HG03095 (cell line): ENCODE measurements around the gene TPSAB1.
"Not testable (repeated sequence)": the region's sequence is repeated elsewhere in the genome, so short reads cannot be mapped to it uniquely, and the experiment has no call there.

Experiments used
- ATAC-seq: cut with Tn5 transposase; IDR thresholded peaks from one replicate; pipeline ENCODE4 v1.9.1; 2021; ENCODE audit warnings: moderate library complexity; ENCODE audit not compliant: unreplicated experiment

The TPSAB1 gene

DNA sequence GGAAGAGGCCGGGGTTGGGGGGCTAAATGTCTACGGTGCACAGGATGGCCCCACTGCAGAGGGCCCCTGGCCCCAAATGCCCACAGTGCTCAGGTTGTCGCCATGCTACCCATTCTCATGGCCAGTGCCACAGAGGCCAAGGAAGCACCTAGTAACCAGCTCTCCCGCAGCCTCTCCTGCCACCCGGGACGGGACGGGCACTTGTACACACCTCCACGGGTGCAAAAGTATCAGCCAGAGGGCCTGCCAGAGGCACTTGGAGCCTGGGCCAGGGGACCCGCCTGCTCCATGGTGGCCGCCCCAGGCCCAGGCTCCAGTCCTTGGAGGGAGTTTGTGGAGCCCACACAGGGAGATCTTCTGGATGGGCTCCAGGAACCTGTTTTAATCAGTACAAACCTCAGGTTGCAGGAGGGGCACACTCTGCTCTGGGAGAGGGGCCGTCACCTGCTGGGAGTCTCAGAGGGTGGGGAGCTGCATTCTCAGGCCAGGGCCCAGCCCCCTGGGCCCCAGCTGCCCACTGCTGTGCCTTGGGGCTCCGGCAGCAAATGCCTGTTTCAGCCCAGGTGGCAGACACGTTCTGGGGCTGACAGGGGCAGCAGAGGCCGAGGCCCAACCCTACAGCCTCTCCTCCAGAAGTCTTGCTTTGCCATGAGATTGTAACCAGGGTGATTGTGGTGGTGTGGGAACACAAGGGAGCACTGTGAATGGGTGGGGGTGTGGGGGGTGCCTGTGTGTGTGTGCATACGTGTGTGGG lies 23.3 kb downstream of the TPSAB1 start:
- ATAC-seq: no peak

DNA sequence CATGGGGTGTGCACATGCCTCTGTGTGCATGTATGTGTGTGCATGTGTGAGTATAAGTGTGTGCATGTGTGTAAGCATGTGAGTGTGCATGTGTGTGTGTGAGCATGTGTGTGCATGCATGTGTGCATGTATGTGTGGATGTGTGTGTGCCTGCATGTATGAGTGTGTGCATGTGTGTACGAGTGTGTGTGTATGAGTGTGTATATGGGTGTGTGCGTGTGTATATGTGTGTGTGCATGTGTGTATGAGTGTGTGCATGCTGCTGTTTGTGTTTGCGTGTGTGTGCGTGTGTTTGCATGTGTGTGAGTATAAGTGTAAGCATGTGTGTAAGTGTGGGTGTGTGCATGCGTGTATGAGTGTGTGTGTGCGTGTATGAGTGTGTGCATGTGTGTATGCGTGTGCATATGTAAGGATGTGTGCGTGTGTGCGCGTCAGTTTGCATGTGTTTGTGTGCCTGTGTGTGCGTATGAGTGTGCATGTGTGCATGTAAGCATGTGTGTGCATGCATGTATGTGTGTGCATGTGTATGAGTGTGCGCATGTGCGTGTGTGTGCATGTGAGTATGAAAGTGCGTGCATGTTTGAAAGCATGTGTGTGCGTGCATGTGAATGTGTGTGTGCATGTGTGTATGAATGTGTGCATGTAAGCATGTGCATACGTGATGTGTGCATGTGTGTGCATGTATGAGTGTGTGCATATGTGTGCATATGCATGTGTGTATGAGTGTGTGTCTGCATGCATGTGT lies 24.0 kb downstream of the TPSAB1 start:
- ATAC-seq: no peak

DNA sequence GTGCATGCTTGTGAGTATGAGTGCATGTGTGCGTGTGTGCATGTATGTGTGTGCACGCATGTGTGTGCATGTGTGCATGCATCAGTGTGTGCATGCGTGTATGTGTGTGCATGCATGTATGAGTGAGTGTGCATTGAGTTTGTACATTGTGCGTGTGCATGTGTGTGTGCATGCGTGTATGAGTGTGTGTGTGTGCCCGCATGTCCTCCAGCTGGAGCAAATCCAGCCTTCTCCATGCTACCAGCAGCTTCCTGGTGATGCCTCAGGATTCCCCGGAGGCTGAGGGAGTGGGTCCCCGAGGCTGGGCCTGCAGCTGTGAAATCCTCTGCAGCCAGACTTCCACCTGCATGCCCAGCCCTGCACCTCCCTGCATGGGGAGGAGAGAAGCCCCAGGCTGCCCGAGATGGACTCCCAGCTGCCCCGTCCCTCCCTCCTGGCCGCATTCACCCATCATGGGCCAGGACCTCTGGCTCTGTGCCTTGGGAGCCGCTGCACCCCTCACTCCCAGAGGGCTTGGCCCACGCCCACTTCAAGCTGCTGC lies 24.7 kb downstream of the TPSAB1 start:
- ATAC-seq: no peak

DNA sequence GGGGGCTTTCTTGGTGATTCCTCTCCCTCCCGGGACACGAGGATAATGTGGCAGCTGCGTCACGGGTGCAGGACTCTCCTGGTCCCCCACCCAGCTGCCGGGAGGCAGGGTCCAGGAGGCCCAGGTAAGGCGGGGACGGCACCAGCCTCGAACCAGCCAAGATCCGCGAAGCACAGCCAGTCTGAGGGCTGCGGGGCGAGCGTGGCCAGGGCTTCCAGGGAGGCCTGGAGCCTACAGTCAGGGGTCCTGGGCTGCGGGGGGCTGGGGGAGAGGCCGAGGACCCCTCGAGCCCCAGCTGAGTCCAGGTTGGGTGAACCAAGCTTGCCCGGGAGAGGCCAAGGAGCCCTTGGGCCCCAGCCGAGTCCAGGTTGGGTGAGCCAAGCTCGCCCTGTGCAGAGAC lies 25.3 kb downstream of the TPSAB1 start:
- ATAC-seq: no peak

DNA sequence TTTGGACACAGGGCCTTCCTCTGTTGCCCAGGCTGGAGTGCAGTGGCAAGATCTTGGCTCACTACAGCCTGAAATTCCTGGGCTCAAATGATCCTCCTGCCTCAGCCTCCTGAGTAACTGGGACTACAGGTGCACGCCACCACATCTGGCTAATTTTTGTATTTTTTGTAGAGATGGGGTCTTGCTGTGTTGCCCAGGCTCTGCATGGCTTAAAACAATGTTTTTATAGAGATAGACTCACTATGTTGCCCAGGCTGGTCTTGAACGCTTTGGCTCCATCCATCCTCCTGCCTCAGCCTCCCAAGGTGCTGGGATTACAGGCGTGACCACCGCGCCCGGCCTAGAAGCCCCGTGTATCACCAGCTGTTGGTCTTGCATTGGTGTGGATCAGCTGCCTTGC lies 28.9 kb downstream of the TPSAB1 start:
- not testable (repeated sequence) for ATAC-seq

DNA sequence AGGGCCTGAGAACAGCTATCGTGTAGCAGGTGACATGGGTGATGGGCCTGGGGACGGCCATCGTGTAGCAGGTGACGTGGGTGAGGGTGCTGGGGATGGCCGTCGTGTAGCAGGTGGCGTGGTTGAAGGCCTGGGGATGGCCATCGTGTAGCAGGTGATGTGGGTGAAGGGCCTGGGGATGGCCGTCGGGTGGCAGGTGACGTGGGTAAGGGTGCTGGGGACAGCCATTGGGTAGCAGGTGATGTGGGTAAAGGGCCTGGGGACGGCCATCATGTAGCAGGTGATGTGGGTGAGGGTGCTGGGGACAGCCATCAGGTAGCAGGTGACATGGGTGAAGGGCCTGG lies 30.8 kb downstream of the TPSAB1 start:
- ATAC-seq: no peak

DNA sequence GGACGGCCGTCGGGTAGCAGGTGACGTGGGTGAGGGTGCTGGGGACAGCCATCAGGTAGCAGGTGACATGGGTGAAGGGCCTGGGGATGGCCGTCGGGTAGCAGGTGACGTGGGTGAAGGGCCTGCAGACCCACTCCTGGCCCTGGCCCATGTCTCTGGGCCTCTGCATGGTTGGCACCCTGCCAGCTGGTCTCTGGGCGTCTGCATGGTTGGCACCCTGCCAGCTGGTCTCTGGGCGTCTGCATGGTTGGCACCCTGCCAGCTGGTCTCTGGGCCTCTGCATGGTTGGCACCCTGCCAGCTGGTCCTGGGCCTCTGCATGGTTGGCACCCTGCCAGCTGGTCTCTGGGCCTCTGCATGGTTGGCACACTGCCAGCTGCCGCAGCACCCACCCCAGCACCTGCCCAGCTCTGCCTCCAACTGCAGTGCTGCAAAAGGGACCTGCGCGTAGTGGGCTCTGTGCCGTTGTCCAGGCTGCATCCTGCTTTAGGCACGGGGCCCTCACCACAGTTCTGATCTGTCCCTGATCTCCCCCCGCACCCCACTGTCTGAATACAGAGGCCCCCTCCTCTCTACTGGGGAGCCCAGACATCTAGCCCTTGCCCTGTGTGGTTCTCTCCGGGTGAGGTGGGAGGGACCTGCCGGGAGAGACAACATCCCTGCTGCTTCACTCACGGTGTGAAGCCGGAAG lies 31.4 kb downstream of the TPSAB1 start:
- ATAC-seq: not testable (repeated sequence)

DNA sequence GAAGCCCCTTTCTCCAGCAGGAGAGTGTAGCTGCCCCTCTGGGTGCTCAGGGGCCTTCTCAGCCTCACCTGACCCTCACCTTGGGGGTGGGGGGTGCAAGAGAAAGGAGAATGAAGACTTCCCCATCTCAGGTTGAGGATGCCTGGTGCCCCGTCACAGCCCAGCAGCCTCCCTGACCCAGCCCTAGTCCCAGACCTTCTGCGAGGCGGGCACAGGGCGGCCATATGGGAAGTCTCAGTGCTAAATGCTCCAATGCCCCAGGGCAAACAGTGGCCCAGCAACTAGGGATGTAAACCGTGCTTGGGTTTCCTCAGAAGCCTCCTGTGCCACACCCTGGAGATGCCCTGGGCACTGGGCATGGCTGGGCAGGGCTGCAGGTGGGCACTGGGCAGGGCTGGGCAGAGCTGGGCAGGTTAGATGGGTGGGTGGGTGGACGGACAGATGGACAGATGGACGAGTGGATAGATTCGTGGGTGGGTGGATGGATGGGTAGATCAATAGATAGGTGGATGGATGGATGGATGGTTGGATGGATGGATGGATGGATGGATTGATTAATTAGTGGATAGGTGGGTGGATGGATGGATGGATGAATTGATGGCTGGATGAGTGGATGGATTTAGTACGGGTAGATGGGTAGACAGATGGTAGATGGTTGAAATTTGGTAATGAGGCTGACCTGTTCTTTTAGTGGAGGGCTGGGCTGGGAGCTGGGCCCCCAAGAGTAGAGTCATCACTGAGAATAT lies 32.1 kb downstream of the TPSAB1 start:
- ATAC-seq: no peak

DNA sequence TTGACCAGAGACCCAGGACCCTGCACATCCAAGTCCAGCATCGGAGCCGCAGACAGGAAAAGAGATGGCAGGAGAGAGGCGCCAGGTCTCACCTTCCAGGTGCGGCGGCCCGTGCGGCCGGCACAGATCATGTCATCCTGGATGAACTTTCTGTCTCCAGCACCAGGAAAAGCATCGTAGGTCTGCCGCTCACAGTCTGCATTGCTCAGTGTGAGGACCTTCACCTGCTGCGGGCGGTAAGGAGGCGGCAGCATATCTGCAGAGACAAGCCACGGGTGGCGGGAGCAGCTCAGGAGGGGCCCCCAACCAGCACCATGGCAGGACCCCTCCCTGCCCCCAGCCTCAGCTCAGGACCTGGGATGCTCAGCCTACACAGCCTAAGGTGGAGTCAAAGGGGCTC lies 33.3 kb downstream of the TPSAB1 start:
- ATAC-seq: no peak

DNA sequence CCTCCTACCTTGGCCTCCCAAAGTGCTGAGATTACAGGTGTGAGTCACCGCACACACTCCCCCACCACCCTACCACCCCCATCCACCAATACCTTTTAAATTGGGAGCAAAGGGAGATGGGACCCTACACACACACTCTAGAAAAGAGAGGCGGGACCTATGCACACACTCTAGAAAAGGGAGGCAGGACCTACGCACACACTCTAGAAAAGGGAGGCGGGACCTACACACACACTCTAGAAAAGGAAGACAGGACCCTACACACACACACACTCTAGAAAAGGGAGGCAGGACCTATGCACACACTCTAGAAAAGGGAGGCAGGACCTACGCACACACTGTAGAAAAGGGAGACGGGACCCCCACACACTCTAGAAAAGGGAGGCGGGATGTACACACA lies 34.3 kb downstream of the TPSAB1 start:
- ATAC-seq: no peak

DNA sequence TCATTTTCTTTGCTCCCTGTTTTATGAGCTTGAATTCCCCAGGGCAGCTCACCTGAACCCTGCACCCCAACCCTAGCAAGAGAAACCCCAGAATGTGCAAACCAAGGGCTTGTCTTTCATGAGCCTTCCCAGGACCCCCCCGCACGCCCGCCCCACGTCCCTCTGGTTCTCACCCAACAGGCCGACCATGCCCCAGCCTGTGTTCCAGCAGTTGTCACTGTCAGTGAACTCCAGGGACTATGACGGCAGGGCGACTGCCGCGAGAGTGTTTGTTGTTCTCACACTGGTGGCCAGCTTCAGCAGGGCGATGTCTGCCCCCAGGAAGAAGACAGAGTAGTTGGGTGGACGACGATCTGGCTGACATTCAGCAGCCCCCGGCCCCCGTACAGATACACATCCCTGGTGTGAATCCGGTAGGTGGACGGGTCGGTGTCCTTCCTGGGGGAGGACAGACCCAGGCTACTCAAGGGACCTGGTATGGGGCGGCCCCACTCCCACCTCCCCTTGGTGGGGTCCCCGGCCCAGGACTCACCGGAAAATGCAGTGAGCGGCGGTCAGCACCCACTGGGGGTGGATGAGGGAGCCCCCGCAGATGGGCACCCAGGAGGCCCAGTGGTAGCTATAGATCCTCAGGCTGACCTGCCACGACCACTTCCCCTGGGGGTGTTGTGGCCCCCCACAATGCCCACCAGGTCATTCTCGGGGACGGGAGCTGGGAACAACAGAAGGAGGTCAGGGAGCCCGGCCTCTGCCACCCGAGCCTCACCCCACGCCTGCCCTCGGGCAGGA lies 35.5 kb downstream of the TPSAB1 start:
- no peak for ATAC-seq

DNA sequence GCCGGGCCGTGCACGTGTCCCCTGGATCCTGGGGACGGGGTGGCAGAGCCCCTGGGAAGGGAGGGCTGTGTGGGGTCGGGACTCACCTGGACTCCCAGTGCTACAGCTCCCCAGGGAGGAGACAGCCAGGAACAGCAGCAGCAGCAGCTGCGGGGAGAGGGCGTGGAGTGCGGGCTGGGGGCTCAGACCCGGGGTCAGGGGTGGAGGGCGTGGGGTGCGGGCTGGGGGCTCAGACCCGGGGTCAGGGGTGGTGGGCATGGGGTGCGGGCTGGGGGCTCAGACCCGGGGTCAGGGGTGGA lies 36.0 kb downstream of the TPSAB1 start:
- no peak for ATAC-seq

DNA sequence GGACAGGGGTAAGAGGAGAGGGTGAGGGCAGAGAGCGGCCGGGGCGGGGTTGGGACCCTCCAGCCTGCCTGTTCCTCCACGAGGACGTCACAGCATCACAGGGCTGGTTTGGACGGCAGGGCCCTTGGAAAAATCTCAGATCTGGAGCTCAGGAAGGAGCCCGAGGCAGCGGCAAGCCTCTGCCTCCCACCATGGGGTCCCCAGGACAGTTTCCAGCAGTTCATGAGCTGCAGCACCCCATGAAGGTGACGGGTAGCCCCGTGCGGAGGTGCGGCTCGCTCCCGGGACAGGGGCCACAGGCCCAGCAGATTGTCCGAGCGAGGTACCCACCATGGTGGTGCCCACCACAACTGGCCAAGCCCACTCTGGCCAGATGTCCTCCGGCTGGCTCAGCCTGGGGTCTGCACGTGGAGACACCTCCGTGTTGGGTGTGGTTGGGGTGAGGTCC lies 36.7 kb downstream of the TPSAB1 start:
- ATAC-seq: no peak

DNA sequence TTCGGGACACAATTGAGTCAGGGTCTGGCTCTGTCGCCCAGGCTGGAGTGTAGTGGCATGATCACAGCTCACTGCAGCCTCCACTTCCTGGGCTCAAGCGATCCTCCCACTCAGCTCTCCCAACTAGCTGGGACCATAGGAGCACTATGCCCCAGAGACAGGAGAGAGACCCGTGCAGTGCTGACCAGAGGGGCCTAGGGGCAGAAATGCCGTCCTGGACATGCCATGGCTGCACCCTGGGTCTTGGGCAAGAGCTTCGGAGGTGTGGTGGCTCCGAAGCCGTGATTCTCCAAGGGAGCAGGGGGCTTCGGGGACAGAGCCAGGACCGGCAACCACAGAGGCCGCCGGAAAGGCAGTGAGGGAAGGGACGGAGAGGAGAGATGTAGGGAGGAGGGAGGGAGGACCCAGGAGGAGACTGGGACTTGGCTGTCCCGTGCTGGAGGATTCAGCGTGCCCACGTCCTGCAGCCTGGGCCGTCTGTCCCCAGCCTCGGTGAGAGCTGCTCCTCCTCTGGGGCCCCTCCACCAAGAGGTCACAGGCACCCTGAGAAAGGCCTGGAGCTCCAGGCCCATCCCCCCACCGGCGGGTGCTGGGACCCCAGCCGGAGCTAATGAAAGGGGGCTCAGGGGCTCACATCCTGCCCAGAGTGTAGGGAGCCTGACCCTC lies 37.2 kb downstream of the TPSAB1 start:
- no peak for ATAC-seq

DNA sequence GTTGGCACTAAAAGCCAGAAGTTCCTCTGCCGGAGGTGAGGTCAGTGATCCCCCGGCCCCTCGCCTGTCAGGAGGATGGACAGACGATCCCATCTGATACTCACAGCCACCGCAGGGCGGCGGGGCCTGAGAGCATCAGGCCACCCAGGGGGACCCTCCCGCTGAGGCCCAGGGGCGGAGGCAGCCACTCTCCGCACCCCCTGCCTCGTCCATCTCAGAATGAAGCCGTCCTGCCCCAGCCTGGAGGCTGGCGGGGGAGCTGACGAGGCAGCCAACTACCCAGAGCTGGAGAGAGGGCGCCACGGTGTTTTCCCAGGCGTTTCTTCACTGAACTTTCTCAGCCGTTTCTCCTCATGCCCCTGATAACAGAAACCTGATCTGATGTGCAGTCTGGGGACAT lies 38.0 kb downstream of the TPSAB1 start:
- no peak for ATAC-seq

DNA sequence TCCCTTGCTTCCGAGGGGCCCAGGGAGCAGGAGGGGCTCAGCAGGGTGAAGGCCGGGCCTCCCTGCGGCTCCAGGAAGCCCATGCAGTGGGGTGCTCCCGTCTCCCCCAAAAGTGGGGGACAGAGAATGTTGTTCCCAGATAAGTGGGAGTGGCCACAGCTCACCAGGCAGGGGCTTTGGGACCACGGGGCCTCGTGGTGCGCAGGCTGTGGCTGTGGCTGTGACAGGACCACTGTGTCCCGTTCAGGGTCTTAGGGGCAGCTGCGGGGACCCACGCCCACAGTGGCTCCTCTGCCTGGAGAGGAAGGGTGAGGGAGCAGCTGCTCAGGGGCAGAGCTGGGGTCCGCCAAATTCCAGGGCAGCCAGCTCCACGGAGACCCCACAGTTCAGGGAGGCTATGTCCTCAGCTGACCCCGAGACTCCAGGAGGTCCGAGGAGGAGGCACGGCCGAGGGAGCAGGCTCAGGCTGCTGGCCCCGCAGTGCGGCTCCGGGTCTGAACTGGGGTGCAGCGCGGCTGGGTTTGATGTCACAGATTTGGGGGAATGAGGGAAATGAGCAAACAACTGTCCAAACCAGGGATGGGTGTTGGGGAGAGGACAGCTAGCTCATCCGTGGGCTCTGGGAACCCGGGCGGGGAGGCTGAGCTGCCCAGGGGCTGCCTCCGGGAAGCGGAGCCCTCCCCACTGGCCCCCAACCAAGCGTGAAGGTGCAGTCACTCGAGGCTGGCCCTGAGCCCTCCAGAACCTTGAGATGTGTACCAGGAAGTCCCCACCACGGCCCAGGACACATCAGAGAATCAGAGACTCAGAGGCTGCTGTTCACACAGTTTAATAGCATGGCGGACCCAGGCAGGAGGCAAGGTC lies 38.8 kb downstream of the TPSAB1 start:
- no peak for ATAC-seq

DNA sequence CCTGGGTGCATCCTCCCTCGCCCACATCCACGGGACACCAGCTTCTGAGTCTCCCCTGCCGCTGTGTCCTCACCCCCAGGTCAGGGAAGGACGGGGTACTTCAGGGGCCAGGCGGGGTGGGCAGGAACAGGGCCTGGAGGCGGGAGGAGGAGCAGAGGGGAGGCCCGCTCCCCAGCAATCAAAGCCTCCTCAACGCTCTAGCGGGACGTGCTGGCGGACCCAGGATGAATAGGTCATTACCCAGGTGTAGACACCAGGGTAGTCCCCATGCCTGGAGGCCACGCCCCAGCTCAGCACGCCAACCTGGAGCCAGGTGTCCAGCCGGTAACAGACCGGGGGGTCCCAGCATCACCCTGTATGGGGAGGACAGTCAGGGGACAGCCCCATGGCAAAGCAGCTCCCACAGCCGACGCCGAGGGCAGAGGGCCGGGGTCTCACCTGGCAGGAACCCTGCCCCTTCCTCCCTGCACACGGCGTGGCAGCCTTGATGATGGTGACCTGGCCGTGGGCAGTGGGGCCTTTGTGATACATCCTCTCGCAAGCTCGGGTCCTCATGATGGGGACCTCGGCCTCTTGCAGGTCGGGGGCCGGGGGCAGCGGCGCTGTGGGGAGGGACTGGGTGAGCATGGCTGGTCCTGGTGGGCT lies 39.6 kb downstream of the TPSAB1 start:
- no peak for ATAC-seq

DNA sequence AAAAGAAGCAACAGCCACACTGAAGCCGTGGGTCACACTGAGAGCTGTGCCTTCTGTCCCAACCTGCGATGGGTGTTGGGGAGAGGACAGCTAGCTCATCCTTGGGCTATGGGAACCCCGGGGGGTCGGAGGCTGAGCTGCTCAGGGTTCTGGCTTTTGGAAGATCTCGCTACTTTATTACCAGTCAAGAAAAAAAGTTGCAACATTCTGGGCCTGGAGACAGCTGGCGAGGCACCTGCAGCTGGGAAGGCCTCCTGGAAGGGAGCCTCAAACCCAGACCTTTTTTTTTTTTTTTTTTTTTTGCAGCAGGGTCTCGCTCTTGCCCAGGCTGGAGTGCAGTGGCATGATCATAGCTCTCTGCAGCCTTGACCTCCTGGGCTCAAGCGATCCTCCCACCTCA lies 40.3 kb downstream of the TPSAB1 start:
- ATAC-seq: no peak
